Karpas-422 (cell line): ENCODE results near the gene MAP3K13. TPM values are rescaled to one million over a fixed set of nuclear protein-coding genes. Genes with fewer than 3 reads are reported as not detected.

ENCODE experiments used
- DNase-seq: peaks from one replicate; pipeline ENCODE4 v3.0.0-alpha.2; 2015
- H2AFZ ChIP-seq: fragments of 200-600 bp; sonication (generic); 2 replicates; pipeline ENCODE4 v1.6.1; 2014; ENCODE audit warnings: antibody characterized with exemption, low read length, mixed read lengths
- H3K27ac ChIP-seq: fragments of 200-600 bp; sonication (generic); 2 replicates; pipeline ENCODE4 v1.5.1; 2014; ENCODE audit warnings: mild to moderate bottlenecking, low read length, moderate library complexity
- H3K27me3 ChIP-seq: fragments of 200-600 bp; sonication (generic); 2 replicates; pipeline ENCODE4 v1.6.1; 2014; ENCODE audit warnings: low read length, mixed read lengths
- H3K36me3 ChIP-seq: fragments of 200-600 bp; sonication (generic); 2 replicates; pipeline ENCODE4 v1.6.1; 2014; ENCODE audit warnings: low read length, mixed read lengths; ENCODE audit not compliant: insufficient read depth
- H3K4me1 ChIP-seq: fragments of 200-600 bp; sonication (generic); 2 replicates; pipeline ENCODE4 v1.6.1; 2014; ENCODE audit warnings: mild to moderate bottlenecking, low read length, mixed read lengths
- H3K4me2 ChIP-seq: fragments of 200-600 bp; sonication (generic); 2 replicates; pipeline ENCODE4 v1.6.1; 2014; ENCODE audit warnings: low read length, low read depth, mild to moderate bottlenecking; ENCODE audit not compliant: poor library complexity, severe bottlenecking
- H3K4me3 ChIP-seq: fragments of 200-600 bp; sonication (generic); 2 replicates; pipeline ENCODE4 v1.5.1; 2014; ENCODE audit warnings: mild to moderate bottlenecking, antibody characterized with exemption, low read length, mixed read lengths
- H3K79me2 ChIP-seq: fragments of 200-600 bp; sonication (generic); 2 replicates; pipeline ENCODE4 v1.6.1; 2014; ENCODE audit warnings: mild to moderate bottlenecking, low read length, mixed read lengths
- H3K9ac ChIP-seq: fragments of 200-600 bp; sonication (generic); 2 replicates; pipeline ENCODE4 v1.6.0; 2014; ENCODE audit warnings: low read length
- H3K9me2 ChIP-seq: fragments of 200-600 bp; sonication (generic), shearing (Covaris generic); replicated peaks from 2 replicates; pipeline ENCODE4 v1.6.0; 2014; ENCODE audit warnings: mild to moderate bottlenecking, low read length, moderate library complexity; ENCODE audit not compliant: insufficient read depth
- H3K9me3 ChIP-seq: fragments of 300-700, 200-600 bp; sonication (generic); 2 replicates; pipeline ENCODE4 v1.6.1; 2014; ENCODE audit warnings: low read length, mixed read lengths
- H4K20me1 ChIP-seq: fragments of 200-600 bp; sonication (generic); 2 replicates; pipeline ENCODE4 v1.6.1; 2014; ENCODE audit warnings: mild to moderate bottlenecking, antibody characterized with exemption, low read length, low read depth; ENCODE audit not compliant: insufficient read depth
- total RNA-seq: library from RNA; depleted of rRNA; stranded (reverse); fragments of >200 nt; shearing (Covaris generic); gene quantifications from 2 replicates; pipeline ENCODE4 v1.2.3, GENCODE V29; 2014; ENCODE audit warnings: low replicate concordance

The MAP3K13 gene
- total RNA-seq, 1 experiment from 2014 or later, result 0.19 TPM

DNA sequence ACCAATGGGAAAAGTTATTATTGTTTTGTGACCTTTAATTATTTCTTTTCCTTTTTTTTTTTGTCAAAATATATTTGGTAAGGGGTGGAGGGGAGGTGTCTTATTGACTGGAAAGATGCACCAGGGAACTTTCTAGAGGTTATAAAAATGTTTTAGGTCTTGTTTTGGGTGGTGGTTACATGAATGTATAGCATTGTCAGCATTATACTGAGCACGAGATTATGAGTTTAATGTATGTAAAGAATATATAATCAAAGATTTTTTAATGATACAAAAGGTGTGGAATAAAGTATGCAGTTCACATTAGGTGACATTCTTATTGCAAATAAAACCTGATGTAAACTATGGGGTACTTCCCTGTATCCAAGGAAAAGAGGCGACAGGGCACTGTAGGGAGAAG lies 23.0 kb upstream of the MAP3K13 start:
- Histone ChIP-seq H3K9ac (no peak overlapping the region), H3K9me3 (no peaks in the 10 kb centered on the region), H3K27ac (no peak overlapping the region), H2AFZ (no peak overlapping the region), H3K9me2 (no peaks in the 10 kb centered on the region), H3K4me3 (no peak overlapping the region), H3K4me2 (no peak overlapping the region), H4K20me1 (no peaks in the 10 kb centered on the region), H3K4me1 (no peaks in the 10 kb centered on the region), H3K36me3 (no peaks in the 10 kb centered on the region), H3K79me2 (no peaks in the 10 kb centered on the region), H3K27me3 (no peaks in the 10 kb centered on the region)
- no peak for DNase-seq

DNA sequence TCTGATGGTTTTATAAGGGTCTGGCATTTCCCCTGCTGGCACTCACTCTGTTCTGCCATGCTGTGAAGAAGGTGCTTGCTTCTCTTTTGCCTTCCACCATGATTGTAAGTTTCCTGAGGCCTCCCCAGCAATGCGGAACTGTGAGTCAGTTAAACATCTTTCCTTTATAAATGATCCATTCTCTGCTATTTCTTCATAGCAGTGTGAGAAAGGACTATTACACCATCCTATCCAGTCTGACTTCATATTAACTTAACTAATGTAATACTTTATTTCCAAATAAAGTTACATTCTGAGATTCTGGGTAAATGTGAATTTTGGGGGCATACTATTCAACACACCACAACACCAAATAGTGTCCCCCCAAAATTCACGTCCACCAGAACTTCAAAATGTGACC lies 22.2 kb upstream of the MAP3K13 start:
- Histone ChIP-seq H2AFZ (no peak overlapping the region), H3K9me2 (no peaks in the 10 kb centered on the region), H3K4me1 (no peaks in the 10 kb centered on the region), H3K27me3 (no peaks in the 10 kb centered on the region), H3K9me3 (no peaks in the 10 kb centered on the region), H3K36me3 (no peaks in the 10 kb centered on the region), H3K27ac (no peak overlapping the region), H3K9ac (no peak overlapping the region), H3K79me2 (no peaks in the 10 kb centered on the region), H4K20me1 (no peaks in the 10 kb centered on the region), H3K4me3 (no peak overlapping the region), H3K4me2 (no peak overlapping the region)
- no peak for DNase-seq

DNA sequence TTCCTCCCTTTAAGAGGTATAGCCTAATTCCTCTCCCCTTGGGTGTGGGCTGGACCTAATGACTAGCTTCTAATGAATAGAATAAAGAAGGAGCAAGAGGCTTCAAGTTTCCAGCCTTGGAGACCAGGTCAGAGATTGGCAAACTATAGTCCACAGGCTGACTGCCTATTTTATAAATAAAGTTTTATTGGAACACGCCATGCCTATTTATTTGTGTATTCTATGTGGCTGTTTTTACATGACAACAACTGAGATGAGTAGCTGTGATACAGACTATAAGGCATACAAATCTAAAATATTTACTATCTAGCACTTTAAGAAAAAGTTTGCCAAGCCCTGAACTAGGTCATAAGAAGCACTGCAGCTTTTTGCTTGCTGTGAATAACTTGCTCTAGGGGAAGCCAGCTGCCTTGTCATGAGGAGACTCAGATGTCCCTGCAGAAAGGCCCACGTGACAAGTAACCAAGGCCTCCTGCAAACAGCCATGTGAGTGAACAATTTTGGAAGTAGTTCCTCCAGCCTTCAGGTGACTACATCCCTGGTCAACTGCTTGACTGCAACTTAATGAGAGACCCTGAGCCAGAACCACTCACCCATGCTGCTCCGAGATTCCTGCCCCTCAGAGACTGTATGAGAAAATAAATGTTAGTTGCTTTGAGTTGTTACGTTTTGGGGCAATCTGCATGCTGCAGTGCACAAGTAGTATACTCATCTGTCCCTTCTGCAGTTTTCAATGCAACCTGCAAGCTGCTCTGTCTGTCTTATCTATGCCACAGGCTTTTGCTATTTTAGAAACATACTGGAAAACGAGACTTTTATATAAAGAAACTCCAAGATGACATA lies 21.1 kb upstream of the MAP3K13 start:
- DNase-seq, result no peak
- Histone ChIP-seq H3K36me3 (no peaks in the 10 kb centered on the region), H3K27ac (no peak overlapping the region), H2AFZ (no peak overlapping the region), H3K4me2 (no peak overlapping the region), H3K9me3 (no peaks in the 10 kb centered on the region), H3K27me3 (no peaks in the 10 kb centered on the region), H3K4me1 (no peaks in the 10 kb centered on the region), H3K4me3 (no peak overlapping the region), H3K9me2 (no peaks in the 10 kb centered on the region), H3K9ac (no peak overlapping the region), H3K79me2 (no peaks in the 10 kb centered on the region), H4K20me1 (no peaks in the 10 kb centered on the region)

DNA sequence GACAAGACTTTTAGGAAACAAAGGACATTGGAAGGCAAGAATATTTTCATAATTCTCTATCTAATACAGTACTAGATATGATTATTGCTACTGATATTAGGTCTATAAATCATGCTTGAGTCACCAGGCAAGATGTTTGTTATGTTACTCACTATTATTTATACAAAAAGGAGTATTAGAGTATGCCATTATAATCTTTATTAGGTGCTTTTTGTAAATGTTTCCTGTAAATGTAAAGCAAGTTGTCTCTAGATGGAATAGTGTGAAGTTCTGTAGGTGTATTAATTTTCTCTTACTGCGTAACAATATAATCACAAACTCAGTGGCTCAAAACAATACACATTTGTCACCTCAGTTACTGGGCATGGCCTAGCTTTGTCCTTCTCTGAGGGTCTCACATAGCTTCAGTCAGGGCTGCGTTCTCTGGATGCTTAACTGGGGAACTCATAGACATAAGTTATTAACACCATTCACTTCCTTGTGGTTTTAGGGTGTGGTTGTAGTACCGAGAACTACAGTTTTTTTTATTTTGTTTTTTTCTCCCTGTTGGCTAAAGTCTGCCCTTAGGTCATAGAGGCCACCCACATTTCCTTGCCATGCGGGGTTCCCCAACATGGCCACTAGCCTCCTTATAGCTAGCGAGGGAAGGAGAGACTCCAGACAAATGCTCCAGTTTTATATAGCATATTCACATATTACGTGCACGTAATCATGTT lies 20.3 kb upstream of the MAP3K13 start:
- Histone ChIP-seq H3K9me3 (no peaks in the 10 kb centered on the region), H2AFZ (no peak overlapping the region), H3K79me2 (no peaks in the 10 kb centered on the region), H3K9me2 (no peaks in the 10 kb centered on the region), H3K27ac (no peak overlapping the region), H3K9ac (no peak overlapping the region), H3K27me3 (no peaks in the 10 kb centered on the region), H3K36me3 (no peaks in the 10 kb centered on the region), H3K4me3 (no peak overlapping the region), H3K4me1 (no peaks in the 10 kb centered on the region), H3K4me2 (no peak overlapping the region), H4K20me1 (no peaks in the 10 kb centered on the region)
- DNase-seq, result no peak

DNA sequence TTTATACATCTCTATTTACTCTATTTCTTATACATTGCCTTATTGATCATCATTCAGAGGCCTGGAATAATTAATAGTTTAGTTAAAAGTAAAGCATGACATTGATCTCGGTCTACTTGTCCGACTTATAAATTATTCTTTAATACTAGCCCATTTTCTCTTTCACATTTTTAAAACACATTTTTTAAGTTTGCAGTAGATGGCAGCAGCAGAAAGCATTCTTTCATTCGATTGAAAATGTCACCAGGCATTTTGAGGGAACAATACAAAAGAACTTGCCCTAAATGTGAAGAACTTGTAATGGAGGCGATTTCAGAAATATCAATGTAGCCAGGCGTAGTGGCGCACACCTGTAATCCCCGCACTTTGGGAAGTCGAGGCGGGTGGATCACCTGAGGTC lies 15.5 kb upstream of the MAP3K13 start:
- Histone ChIP-seq H3K79me2 (no peaks in the 10 kb centered on the region), H3K4me2 (no peak overlapping the region), H3K27me3 (no peaks in the 10 kb centered on the region), H3K9me3 (no peaks in the 10 kb centered on the region), H3K9me2 (no peaks in the 10 kb centered on the region), H2AFZ (no peak overlapping the region), H3K9ac (no peak overlapping the region), H3K4me3 (no peak overlapping the region), H3K4me1 (no peaks in the 10 kb centered on the region), H4K20me1 (no peaks in the 10 kb centered on the region), H3K36me3 (no peaks in the 10 kb centered on the region), H3K27ac (no peak overlapping the region)
- no peak for DNase-seq

DNA sequence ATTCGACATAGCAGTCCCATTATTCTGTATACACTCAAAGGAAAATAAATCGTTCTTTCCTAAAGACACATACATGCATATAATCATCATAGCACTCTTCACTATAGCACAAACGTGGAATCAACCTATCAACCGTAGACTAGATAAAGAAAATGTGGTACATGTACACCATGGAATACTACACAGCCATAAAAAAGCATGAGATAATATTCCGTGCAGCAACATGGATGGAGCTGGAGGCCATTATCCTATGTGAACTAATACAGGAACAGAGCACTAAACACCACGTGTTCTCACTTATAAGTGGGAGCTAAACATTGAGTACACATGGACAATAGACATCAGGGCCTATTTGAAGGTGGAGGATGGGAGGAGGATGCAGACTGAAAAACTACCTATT lies 12.1 kb upstream of the MAP3K13 start:
- Histone ChIP-seq H4K20me1 (no peaks in the 10 kb centered on the region), H3K9ac (no peak overlapping the region), H3K4me3 (no peak overlapping the region), H3K79me2 (no peaks in the 10 kb centered on the region), H3K9me2 (no peaks in the 10 kb centered on the region), H3K4me2 (no peak overlapping the region), H2AFZ (no peak overlapping the region), H3K27ac (no peak overlapping the region), H3K27me3 (no peaks in the 10 kb centered on the region), H3K4me1 (no peaks in the 10 kb centered on the region), H3K36me3 (no peaks in the 10 kb centered on the region), H3K9me3 (no peaks in the 10 kb centered on the region)
- DNase-seq, result no peak

DNA sequence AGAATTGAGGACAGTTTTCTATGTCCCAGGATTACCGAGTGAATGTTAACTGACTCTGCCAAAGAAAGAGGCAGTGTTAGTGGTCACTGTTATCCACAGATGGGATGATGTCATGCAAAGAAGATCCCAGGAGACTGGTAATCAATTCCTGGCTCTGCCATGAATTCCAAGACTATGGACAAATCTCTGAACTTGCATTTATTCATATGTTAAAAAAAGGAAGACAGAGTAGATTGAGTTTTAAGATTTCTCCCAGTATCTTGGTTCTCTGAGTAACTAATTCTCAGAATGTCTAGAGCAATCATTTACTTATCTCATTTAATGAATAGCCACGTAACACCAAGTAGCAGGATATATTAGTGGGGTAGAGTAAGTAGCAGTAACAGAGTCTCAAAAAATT lies 11.5 kb upstream of the MAP3K13 start:
- Histone ChIP-seq H3K79me2 (no peaks in the 10 kb centered on the region), H3K4me3 (no peak overlapping the region), H3K4me2 (no peak overlapping the region), H3K4me1 (no peaks in the 10 kb centered on the region), H3K9me2 (no peaks in the 10 kb centered on the region), H3K9me3 (no peaks in the 10 kb centered on the region), H2AFZ (no peak overlapping the region), H4K20me1 (no peaks in the 10 kb centered on the region), H3K27ac (no peak overlapping the region), H3K9ac (no peak overlapping the region), H3K36me3 (no peaks in the 10 kb centered on the region), H3K27me3 (no peaks in the 10 kb centered on the region)
- no peak for DNase-seq

DNA sequence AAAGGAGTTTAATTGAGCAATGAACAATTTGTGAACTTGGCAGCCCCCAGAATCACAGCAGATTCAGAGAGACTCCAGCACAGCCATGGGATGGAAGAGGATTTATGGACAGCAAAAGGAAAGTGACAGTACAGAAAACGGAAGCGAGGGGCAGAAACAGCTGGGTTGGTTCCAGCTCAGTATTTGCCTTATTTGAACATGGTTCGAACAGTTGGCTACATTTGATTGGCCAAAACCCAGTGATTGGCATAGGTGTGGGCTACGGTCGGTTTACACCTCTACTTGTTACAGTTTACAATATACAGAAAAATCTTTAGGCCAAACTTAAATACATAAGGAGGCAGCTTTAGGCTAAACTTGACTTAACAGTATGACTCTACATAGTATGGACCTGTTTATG lies 9.7 kb upstream of the MAP3K13 start:
- Histone ChIP-seq H4K20me1 (no peaks in the 10 kb centered on the region), H3K9me2 (no peaks in the 10 kb centered on the region), H3K27me3 (no peaks in the 10 kb centered on the region), H3K36me3 (no peaks in the 10 kb centered on the region), H3K4me2 (no peak overlapping the region), H3K4me1 (no peaks in the 10 kb centered on the region), H3K79me2 (no peaks in the 10 kb centered on the region), H3K9ac (no peak overlapping the region), H2AFZ (no peak overlapping the region), H3K4me3 (no peak overlapping the region), H3K27ac (no peak overlapping the region), H3K9me3 (no peaks in the 10 kb centered on the region)
- DNase-seq, result no peak
